ENCODE measurements around the gene IRX1. TPM values are rescaled to one million over a fixed set of nuclear protein-coding genes. Genes with fewer than 3 reads are reported as not detected.

Gene IRX1
- total RNA-seq, 1 donor from 2014 or later: 0.16 TPM

GRCh38 chr5:3650320-3650719 lies 54.7 kb downstream of the IRX1 start:
- Histone ChIP-seq H3K27ac (replicated peaks) (no peak overlapping the region), H3K9me3 (replicated peaks) (no peaks in the 10 kb centered on the region), H3K27me3 (ENCODE audit: low read depth) (peaks cover 56% of the 10 kb centered on the region), H3K4me3 (no peak overlapping the region), H3K36me3 (no peaks in the 10 kb centered on the region), H3K4me1 (no peaks in the 10 kb centered on the region)
- intact Hi-C loops (cut with micrococcal nuclease): no loop called here
- no peak for TF ChIP-seq CTCF (IDR thresholded peaks at IDR 0.05; ENCODE audit: borderline replicate concordance)
- DNase-seq: no peak

DNA sequence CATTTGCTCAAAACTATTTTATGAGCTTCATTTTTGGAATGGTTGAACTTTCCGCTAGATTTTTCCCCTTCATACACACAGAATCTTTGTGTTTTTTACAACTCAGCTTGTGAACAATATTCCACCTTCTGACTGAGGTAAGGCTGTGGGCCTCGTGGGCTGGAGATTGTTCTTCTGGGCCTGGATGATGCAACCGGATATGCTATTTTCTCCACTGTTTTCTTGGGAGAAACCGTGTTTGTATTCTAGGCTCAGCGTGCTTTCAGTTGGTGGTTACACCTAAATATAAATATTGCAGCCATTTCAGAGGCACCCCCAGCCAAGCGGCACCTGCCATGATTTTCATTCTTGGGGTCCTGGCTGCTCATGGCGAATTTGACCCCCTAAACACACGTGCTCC lies 55.2 kb downstream of the IRX1 start:
- intact Hi-C loops (cut with micrococcal nuclease): no loop called here
- Histone ChIP-seq H3K9me3 (replicated peaks) (no peaks in the 10 kb centered on the region), H3K4me3 (no peak overlapping the region), H3K36me3 (no peaks in the 10 kb centered on the region), H3K27ac (replicated peaks) (no peak overlapping the region), H3K4me1 (no peaks in the 10 kb centered on the region), H3K27me3 (ENCODE audit: low read depth) (peaks cover 54% of the 10 kb centered on the region)
- TF ChIP-seq CTCF (IDR thresholded peaks at IDR 0.05; ENCODE audit: borderline replicate concordance): no peak
- DNase-seq: no peak

Measured in left ventricle myocardium inferior (tissue), 1 donor.